Measurements from ENCODE around the gene ATP1A2.
"Not testable (repeated sequence)": the region's sequence is repeated elsewhere in the genome, so short reads cannot be mapped to it uniquely, and the experiment has no call there.

ATP1A2 gene

DNA sequence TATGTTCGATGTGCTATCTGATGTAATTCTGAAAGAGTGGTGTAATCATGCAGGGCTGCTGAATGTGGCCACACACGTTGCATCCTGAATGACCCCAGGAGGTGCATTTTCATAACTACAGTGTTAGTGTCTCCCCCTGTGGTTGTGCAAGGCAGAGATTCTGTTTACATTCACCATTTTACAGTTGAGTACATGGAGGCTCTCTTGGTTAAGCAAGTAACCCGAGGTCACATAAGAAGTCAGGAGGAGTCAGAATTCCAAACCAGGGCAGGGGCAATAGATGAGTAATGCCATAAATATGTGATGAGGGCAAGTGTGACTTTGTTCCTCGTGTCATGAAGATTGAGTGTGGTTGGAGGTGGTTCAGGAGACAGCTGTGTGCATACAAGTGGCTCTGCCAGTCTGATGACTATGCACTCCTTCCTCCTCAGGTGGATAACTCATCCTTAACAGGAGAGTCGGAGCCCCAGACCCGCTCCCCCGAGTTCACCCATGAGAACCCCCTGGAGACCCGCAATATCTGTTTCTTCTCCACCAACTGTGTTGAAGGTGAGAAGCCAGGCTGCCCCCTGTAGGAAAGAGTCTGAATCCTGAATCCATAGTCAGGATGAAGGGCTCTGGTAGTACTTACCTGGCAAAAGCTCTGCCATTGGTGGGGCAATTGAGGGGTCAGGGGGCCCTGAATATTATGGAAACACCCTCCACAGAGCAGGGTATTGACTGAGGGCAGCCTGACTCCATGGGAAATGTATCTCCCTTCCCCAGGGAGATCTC, 9.3 kb downstream of the ATP1A2 start:
- no peak for DNase-seq (ENCODE audit: low read depth)

GRCh38 chr1:160125746-160126145, 10.2 kb downstream of the ATP1A2 start:
- DNase-seq (ENCODE audit: low read depth) = no peak

- DNase-seq (ENCODE audit: low read depth) = not testable (repeated sequence)
Measured at GRCh38 chr1:160126342-160126741, 10.8 kb downstream of the ATP1A2 start.

DNA sequence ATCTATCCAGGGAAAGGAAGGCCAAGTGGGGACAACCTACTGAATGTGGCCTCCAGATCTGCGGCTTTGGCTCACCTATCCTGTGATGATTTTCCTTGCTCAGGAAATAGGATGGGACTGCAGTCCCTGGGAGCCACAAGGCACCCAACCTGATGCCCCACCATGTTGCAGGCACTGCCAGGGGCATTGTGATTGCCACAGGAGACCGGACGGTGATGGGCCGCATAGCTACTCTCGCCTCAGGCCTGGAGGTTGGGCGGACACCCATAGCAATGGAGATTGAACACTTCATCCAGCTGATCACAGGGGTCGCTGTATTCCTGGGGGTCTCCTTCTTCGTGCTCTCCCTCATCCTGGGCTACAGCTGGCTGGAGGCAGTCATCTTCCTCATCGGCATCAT, 11.8 kb downstream of the ATP1A2 start:
- DNase-seq (ENCODE audit: low read depth) = no peak

DNA sequence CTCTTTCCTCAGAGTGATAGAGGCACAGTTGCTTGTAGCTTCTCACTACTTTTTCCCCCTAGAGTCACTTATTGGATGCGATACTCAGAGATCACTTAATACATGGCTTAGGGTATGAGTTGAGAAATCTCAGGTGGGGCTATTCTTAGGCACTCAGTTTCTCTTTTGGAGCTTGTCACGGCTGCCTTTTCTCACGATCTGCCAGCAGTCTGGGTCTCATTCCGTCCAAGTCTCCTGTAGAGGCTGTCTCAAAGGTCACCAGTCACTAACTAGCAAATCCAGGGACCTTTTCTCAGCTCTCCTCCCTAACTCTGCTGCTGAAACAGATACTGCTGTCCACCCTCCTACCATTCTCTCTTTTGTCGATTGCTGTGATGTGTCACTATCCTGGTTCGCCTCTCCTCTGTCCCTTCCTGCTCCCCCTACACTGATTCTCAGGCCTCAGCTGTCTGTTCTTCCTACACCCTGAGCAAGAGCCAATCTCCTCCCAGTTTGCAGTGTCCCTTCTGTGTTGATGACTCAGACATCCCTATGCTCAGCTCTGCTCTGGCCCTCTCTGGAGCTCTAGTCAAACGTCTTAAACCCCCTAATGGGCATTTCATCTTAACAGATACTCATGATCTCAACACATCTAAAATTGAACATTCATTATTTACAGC, 12.4 kb downstream of the ATP1A2 start:
- DNase-seq (ENCODE audit: low read depth) = no peak

GRCh38 chr1:160128636-160129035, 13.1 kb downstream of the ATP1A2 start:
- no peak for DNase-seq (ENCODE audit: low read depth)

DNA sequence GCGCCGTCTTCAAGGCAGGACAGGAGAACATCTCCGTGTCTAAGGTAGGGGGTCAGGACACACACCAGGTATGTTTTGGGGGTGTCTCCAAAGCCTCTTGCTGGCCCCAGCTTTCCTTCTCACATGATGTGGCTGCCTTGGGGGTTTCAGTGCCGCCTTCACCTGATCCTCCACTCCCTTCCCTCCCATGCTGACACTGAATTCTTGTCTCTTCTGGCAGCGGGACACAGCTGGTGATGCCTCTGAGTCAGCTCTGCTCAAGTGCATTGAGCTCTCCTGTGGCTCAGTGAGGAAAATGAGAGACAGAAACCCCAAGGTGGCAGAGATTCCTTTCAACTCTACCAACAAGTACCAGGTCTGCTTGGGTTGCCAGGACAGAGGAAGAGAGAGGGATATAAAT, 13.5 kb downstream of the ATP1A2 start:
- no peak for DNase-seq (ENCODE audit: low read depth)

DNA sequence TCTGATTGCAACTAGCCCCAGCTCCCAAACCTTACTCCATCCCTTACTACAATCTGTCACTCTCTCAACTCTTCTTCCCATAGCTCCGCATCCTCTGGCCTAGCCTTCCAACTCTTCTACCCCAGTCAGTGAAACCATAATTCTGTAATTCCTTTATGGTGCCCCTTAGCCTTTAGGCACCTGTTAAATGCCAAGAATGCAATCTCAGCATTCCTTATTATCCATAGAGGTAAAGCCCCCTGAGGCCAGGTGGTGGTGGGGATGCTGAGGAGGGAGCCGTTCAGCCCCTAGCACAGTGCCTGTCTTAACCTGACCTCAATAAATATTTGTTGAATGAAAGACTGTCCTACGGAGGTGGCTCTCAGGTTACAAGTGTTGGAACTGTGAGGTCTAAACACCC, 14.0 kb downstream of the ATP1A2 start:
- DNase-seq (ENCODE audit: low read depth) = no peak

- no peak for DNase-seq (ENCODE audit: low read depth)
Measured at GRCh38 chr1:160129966-160130365, 14.4 kb downstream of the ATP1A2 start.

- no peak for DNase-seq (ENCODE audit: low read depth)
Measured at GRCh38 chr1:160130486-160130885, 14.9 kb downstream of the ATP1A2 start.

DNA sequence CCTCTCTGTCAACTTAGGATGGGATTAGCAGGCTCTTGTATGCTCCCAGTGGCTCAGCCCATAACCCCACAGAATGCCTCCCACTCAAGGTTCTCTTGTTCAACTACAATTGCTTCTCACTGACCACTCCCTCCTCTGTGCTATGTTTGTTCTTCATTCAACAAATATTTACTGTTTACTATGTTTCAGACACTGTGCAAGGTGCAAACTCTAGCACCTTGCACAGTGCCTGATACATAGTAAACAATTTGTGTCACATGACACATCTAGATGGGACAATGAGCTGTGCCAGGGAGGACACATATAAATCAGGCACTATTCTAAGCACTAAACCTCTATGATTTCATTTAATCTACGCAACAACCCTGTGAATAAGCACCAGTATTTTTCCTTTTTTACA, 15.4 kb downstream of the ATP1A2 start:
- DNase-seq (ENCODE audit: low read depth) = no peak

- DNase-seq (ENCODE audit: low read depth) = no peak
Measured at GRCh38 chr1:160131803-160132565, 16.4 kb downstream of the ATP1A2 start.

- no peak for DNase-seq (ENCODE audit: low read depth)
Measured at GRCh38 chr1:160133990-160134770, 18.6 kb downstream of the ATP1A2 start.

DNA sequence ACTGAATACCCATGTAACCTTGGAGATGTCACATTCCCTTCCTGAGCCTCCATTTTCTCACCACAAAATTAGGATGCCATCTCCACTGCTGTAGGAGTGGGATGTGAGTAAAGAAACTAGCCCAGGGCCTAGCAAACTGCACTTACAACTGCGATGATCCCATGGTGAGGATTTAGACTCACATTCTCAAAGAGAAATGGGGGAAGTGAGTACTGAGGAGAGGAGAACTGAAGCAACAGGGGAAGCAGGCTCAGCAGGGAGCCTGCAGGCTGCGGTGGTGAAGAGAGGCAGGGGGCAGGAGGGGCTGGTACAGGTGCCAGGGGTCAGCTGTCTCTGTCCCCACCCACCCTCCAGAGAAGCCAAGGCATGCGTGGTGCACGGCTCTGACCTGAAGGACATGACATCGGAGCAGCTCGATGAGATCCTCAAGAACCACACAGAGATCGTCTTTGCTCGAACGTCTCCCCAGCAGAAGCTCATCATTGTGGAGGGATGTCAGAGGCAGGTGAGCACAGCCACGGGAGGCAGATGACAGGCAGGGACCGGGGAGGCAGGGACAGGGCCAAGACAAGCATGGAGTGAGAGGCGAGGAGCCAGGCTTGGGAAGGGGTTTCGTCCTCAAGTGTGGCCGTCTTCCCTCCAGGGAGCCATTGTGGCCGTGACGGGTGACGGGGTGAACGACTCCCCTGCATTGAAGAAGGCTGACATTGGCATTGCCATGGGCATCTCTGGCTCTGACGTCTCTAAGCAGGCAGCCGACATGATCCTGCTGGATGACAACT, 19.4 kb downstream of the ATP1A2 start:
- DNase-seq (ENCODE audit: low read depth) = no peak

DNA sequence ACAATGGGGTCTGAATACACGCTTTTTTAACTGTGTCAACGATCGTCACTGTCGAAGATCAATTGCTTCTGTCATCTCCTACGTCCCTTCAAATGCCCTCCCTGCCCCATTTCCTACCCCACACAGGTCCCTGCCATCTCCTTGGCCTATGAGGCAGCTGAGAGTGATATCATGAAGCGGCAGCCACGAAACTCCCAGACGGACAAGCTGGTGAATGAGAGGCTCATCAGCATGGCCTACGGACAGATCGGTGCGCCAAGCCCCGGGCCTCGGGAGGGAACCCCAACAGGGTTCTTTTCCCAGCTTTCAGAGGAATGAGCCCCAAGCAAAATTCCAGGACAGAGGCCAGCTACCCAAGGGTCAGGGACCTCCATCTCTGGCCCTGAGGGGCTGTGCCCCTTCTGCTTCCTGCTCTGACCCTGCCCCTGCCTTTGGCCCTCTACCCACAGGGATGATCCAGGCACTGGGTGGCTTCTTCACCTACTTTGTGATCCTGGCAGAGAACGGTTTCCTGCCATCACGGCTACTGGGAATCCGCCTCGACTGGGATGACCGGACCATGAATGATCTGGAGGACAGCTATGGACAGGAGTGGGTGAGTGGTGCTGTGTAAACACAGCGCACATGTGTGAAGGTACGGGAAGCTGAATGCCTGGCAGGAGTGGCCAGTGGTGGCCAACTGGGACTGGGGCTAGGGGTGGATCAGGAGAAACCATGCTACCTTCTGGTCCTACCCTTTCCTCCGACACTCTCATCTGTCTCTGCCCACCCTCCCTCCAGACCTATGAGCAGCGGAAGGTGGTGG, 20.8 kb downstream of the ATP1A2 start:
- DNase-seq (ENCODE audit: low read depth) = no peak

DNA sequence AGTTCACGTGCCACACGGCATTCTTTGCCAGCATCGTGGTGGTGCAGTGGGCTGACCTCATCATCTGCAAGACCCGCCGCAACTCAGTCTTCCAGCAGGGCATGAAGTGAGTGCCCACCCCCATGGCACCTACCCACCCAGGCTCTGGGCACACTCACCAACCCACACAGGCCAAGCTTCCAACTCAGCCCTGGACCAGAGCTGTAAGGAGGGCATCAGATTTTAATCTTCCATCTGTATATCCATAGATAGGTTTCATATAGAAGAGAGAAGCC, 21.3 kb downstream of the ATP1A2 start:
- DNase-seq (ENCODE audit: low read depth) = no peak

GRCh38 chr1:160137216-160137862, 21.8 kb downstream of the ATP1A2 start:
- no peak for DNase-seq (ENCODE audit: low read depth)

DNA sequence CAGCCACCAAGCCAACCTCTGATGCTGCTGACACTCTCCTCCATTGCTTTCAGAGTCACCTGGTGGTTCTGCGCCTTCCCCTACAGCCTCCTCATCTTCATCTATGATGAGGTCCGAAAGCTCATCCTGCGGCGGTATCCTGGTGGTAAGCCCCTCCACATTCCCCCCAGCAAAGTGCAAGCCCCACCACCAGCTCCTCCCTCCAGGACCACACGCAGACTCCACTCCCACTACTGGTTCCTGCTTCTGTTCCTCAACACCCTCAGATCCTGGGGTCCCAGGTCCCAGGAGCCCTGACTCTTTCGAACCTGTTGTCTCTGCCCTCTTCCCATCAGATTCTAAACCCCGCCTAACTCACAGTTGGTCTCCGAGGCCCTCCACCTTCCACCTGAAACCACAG, 24.3 kb downstream of the ATP1A2 start:
- no peak for DNase-seq (ENCODE audit: low read depth)

GRCh38 chr1:160143695-160144094, 28.1 kb downstream of the ATP1A2 start:
- no peak for DNase-seq (ENCODE audit: low read depth)

GRCh38 chr1:160144921-160145320, 29.4 kb downstream of the ATP1A2 start:
- no peak for DNase-seq (ENCODE audit: low read depth)
